ENCODE results near the gene MYLK.

Gene MYLK

DNA sequence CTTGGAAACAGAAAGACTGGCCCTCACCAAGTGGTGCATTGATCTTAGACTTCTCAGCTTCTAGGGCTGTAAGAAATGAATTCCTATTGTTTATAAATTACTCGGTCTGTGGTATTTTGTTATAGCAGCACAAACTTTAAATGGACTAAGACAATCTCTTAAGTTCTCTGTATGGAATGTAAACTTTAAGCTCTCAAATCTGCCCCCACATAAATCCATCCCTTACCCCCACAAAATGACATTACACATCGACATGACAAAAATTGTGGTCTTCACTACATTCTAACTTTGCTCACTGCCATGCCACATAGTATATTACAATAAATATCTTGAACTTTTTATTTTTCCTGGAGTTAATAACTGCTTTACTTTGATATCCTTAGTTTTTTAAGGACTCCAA, 121.3 kb downstream of the MYLK start:
- TF ChIP-seq, protein P1, sequence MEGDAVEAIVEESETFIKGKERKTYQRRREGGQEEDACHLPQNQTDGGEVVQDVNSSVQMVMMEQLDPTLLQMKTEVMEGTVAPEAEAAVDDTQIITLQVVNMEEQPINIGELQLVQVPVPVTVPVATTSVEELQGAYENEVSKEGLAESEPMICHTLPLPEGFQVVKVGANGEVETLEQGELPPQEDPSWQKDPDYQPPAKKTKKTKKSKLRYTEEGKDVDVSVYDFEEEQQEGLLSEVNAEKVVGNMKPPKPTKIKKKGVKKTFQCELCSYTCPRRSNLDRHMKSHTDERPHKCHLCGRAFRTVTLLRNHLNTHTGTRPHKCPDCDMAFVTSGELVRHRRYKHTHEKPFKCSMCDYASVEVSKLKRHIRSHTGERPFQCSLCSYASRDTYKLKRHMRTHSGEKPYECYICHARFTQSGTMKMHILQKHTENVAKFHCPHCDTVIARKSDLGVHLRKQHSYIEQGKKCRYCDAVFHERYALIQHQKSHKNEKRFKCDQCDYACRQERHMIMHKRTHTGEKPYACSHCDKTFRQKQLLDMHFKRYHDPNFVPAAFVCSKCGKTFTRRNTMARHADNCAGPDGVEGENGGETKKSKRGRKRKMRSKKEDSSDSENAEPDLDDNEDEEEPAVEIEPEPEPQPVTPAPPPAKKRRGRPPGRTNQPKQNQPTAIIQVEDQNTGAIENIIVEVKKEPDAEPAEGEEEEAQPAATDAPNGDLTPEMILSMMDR (conservative IDR thresholded peaks at IDR 0.05; ENCODE audit: low read depth, low read length) = no peak
- no peak overlapping the region for H2AFZ ChIP-seq (ENCODE audit: low read depth)
- H3K4me2 ChIP-seq = no peak overlapping the region
- no peaks in the 10 kb centered on the region for H3K36me3 ChIP-seq (ENCODE audit: insufficient read depth)
- H4K20me1 ChIP-seq (ENCODE audit: insufficient read depth) = no peaks in the 10 kb centered on the region
- peaks cover 20% of the 10 kb centered on the region for H3K4me1 ChIP-seq (ENCODE audit: low read depth, poor library complexity, severe bottlenecking)
- H3K27me3 ChIP-seq (ENCODE audit: insufficient read depth, low read depth) = no peaks in the 10 kb centered on the region
- H3K9ac ChIP-seq = no peak overlapping the region
- H3K4me3 ChIP-seq (IDR thresholded peaks at IDR 0.05; ENCODE audit: insufficient read depth, low read depth, low read length) = no peak overlapping the region
- H3K79me2 ChIP-seq (ENCODE audit: insufficient read depth, low read depth) = no peaks in the 10 kb centered on the region
- no peak overlapping the region for H3K27ac ChIP-seq

DNA sequence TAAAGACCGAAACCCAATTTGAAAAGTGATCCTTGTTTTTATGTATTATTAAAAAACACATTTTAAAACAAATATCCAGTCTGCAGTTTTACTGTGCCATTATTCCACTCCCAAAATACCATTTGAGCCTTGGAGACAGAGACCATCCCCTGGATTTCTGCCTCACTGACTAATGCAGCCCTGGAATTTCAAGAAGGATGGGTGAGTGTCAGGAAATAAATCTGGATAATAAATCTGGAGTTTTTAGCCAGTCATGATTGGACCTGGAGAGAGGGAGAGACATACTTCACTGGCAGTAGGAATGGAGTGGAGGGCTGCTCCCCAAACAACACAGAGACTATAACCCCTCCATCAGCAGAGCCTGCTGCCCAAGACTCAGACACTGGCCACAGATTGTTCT, 123.3 kb downstream of the MYLK start:
- Histone ChIP-seq H3K36me3 (ENCODE audit: insufficient read depth) (no peaks in the 10 kb centered on the region), H3K9ac (no peak overlapping the region), H3K4me2 (no peak overlapping the region), H3K27me3 (ENCODE audit: insufficient read depth, low read depth) (no peaks in the 10 kb centered on the region), H3K79me2 (ENCODE audit: insufficient read depth, low read depth) (no peaks in the 10 kb centered on the region), H3K4me3 (IDR thresholded peaks at IDR 0.05; ENCODE audit: insufficient read depth, low read depth, low read length) (no peak overlapping the region), H3K4me1 (ENCODE audit: low read depth, poor library complexity, severe bottlenecking) (peaks cover 39% of the 10 kb centered on the region), H3K27ac (no peak overlapping the region), H4K20me1 (ENCODE audit: insufficient read depth) (no peaks in the 10 kb centered on the region), H2AFZ (ENCODE audit: low read depth) (no peak overlapping the region)
- TF ChIP-seq, protein P1 (conservative IDR thresholded peaks at IDR 0.05; ENCODE audit: low read depth, low read length) = no peak

DNA sequence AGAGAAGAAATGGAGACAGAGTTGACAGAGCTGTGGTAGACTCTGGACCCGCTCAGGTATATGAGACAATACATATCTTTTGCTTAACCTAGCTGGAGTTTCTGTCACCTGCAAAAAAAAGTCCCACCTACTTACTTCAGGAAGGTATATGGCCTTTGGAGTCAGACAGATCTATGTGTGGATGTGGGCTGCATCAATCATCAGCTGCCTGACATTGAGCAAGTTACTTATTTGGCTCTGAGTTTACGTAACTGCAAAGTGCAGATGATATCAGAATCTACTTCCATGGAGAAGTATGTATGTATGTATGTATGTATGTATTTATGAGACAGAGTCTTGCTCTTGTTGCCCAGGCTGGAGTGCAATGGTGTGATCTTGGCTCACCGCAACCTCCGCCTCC, 124.3 kb downstream of the MYLK start:
- no peak overlapping the region for H2AFZ ChIP-seq (ENCODE audit: low read depth)
- no peak overlapping the region for H3K4me2 ChIP-seq
- no peaks in the 10 kb centered on the region for H4K20me1 ChIP-seq (ENCODE audit: insufficient read depth)
- no peaks in the 10 kb centered on the region for H3K27me3 ChIP-seq (ENCODE audit: insufficient read depth, low read depth)
- H3K79me2 ChIP-seq (ENCODE audit: insufficient read depth, low read depth) = no peaks in the 10 kb centered on the region
- H3K4me3 ChIP-seq (IDR thresholded peaks at IDR 0.05; ENCODE audit: insufficient read depth, low read depth, low read length) = no peak overlapping the region
- TF ChIP-seq, protein P1 (conservative IDR thresholded peaks at IDR 0.05; ENCODE audit: low read depth, low read length) = no peak
- no peaks in the 10 kb centered on the region for H3K36me3 ChIP-seq (ENCODE audit: insufficient read depth)
- no peak overlapping the region for H3K27ac ChIP-seq
- no peak overlapping the region for H3K9ac ChIP-seq
- H3K4me1 ChIP-seq (ENCODE audit: low read depth, poor library complexity, severe bottlenecking) = peaks cover 48% of the 10 kb centered on the region

DNA sequence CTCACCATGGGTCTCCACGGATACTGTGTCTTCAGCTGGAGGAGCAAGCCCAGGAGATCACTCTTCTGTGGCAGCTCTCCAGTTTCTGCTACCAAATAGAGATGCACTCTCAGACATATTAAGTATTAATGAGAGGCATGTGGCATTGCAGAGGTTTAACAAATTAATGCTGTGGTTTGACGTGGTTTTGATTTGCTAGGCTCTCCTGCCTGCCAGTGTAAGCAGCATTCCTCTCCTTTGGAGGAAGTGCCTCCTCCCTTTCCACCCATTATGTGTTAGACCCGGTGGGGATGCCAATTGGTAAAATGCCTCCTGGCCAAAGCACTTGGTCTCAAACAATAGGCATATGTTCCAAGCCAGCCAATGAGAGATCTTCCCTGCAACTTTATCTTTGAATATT, 124.8 kb downstream of the MYLK start:
- TF ChIP-seq, protein P1 (conservative IDR thresholded peaks at IDR 0.05; ENCODE audit: low read depth, low read length) = no peak
- Histone ChIP-seq H3K4me2 (peak overlapping the region; percentile 15; the same call in 1 of the 2 replicates), H3K4me3 (IDR thresholded peaks at IDR 0.05; ENCODE audit: insufficient read depth, low read depth, low read length) (no peak overlapping the region)

More for the DNA sequence above, 124.8 kb downstream of the MYLK start:
- no peak overlapping the region for H3K27ac ChIP-seq
- H3K79me2 ChIP-seq (ENCODE audit: insufficient read depth, low read depth) = no peaks in the 10 kb centered on the region
- H3K9ac ChIP-seq = no peak overlapping the region
- no peaks in the 10 kb centered on the region for H3K36me3 ChIP-seq (ENCODE audit: insufficient read depth)
- no peaks in the 10 kb centered on the region for H3K27me3 ChIP-seq (ENCODE audit: insufficient read depth, low read depth)
- H4K20me1 ChIP-seq (ENCODE audit: insufficient read depth) = no peaks in the 10 kb centered on the region
- H2AFZ ChIP-seq (ENCODE audit: low read depth) = no peak overlapping the region
- peaks cover 48% of the 10 kb centered on the region for H3K4me1 ChIP-seq (ENCODE audit: low read depth, poor library complexity, severe bottlenecking)
